GM12892 (cell line): ENCODE results near the gene LYRM7.

ENCODE experiments used
- POLR2A ChIP-seq: IDR thresholded peaks from 2 replicates; pipeline ENCODE4 v1.6.1; 2011; ENCODE audit warnings: low read depth, low read length, control low read depth
- POLR2AphosphoS5 ChIP-seq: IDR thresholded peaks from 2 replicates; pipeline ENCODE4 v1.6.1; 2011; ENCODE audit warnings: low read depth, low read length, control low read depth

- TF ChIP-seq POLR2A (no peak), POLR2AphosphoS5 (no peak)
Measured at GRCh38 chr5:131198625-131199024, 27.9 kb downstream of the LYRM7 start.
